Measurements from ENCODE around the gene CARD10.

- TF ChIP-seq EP300 (IDR thresholded peaks at IDR 0.05) (no peak), CTCF (IDR thresholded peaks at IDR 0.05) (no peak)
These were observed 3.3 kb upstream of the CARD10 start for GRCh38 chr22:37522482-37522881.

Data from esophagus muscularis mucosa (tissue), 3 donors.